ENCODE data around the gene LMAN2.
"Not testable (repeated sequence)": the region's sequence is repeated elsewhere in the genome, so short reads cannot be mapped to it uniquely, and the experiment has no call there.

LMAN2 gene

GRCh38 chr5:177346820-177347219 lies 4.6 kb downstream of the LMAN2 start:
- DNase-seq = no peak

GRCh38 chr5:177344891-177345290 lies 6.6 kb downstream of the LMAN2 start:
- DNase-seq = no peak

GRCh38 chr5:177343777-177344176 lies 7.7 kb downstream of the LMAN2 start:
- no peak for DNase-seq

- DNase-seq = not testable (repeated sequence)
These were observed 8.5 kb downstream of the LMAN2 start for GRCh38 chr5:177343000-177343399.

- DNase-seq = no peak
These were observed 12.3 kb downstream of the LMAN2 start for GRCh38 chr5:177339107-177339638.

GRCh38 chr5:177338251-177339106 lies 13.0 kb downstream of the LMAN2 start:
- no peak for DNase-seq

GRCh38 chr5:177336603-177337494 lies 14.6 kb downstream of the LMAN2 start:
- DNase-seq = no peak

GRCh38 chr5:177336112-177336511 lies 15.4 kb downstream of the LMAN2 start:
- DNase-seq = no peak

GRCh38 chr5:177335701-177336065 lies 15.8 kb downstream of the LMAN2 start:
- no peak for DNase-seq

- no peak for DNase-seq
These were observed 16.4 kb downstream of the LMAN2 start for GRCh38 chr5:177334781-177335700.

GRCh38 chr5:177334155-177334551 lies 17.3 kb downstream of the LMAN2 start:
- DNase-seq = no peak

- DNase-seq = no peak
These were observed 17.9 kb downstream of the LMAN2 start for GRCh38 chr5:177333420-177334154.

GRCh38 chr5:177332896-177333260 lies 18.6 kb downstream of the LMAN2 start:
- DNase-seq = no peak

- no peak for DNase-seq
These were observed 19.2 kb downstream of the LMAN2 start for GRCh38 chr5:177332031-177332895.

GRCh38 chr5:177330991-177331842 lies 20.3 kb downstream of the LMAN2 start:
- no peak for DNase-seq

GRCh38 chr5:177329883-177330282 lies 21.6 kb downstream of the LMAN2 start:
- DNase-seq = no peak

GRCh38 chr5:177328545-177329231 lies 22.8 kb downstream of the LMAN2 start:
- no peak for DNase-seq

- no peak for DNase-seq
These were observed 23.6 kb downstream of the LMAN2 start for GRCh38 chr5:177327539-177328522.
